GM18870 (cell line): Measurements from ENCODE around the gene SORD.
A peak's percentile ranks its signal among the peaks of the same experiment; 100 is the strongest.

Source experiments
- ATAC-seq: cut with Tn5 transposase; IDR thresholded peaks from one replicate; pipeline ENCODE4 v1.9.1; 2021; ENCODE audit warnings: moderate library complexity; ENCODE audit not compliant: unreplicated experiment

SORD gene

GRCh38 chr15:45114751-45115085 is 91.7 kb downstream of the SORD start:
- ATAC-seq: no peak

- no peak for ATAC-seq
These were observed 92.4 kb downstream of the SORD start for GRCh38 chr15:45115312-45115820.

DNA sequence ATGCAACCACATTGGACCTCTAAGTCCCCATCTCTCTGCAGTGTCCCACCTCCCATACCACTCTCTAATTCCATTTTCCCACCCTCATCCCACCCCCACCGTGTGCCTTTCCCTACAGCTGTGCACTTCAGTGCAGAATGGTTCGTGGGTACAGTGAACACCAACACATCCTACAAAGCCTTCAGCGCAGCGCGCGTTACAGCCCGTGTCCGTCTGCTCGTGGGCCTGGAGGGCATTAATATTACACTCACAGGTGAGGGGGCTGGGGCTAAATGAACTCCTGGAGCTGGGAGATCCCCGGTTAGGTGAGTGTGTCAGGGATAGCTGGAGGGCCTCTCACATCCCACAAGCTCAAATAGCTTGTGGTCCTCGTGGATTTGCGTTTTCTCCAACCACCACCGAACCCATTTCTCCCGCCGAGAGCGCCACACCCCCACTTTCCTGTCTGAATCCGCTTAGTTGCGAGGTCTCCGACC is 93.0 kb downstream of the SORD start:
- ATAC-seq: no peak

GRCh38 chr15:45116482-45117307 is 93.7 kb downstream of the SORD start:
- no peak for ATAC-seq

DNA sequence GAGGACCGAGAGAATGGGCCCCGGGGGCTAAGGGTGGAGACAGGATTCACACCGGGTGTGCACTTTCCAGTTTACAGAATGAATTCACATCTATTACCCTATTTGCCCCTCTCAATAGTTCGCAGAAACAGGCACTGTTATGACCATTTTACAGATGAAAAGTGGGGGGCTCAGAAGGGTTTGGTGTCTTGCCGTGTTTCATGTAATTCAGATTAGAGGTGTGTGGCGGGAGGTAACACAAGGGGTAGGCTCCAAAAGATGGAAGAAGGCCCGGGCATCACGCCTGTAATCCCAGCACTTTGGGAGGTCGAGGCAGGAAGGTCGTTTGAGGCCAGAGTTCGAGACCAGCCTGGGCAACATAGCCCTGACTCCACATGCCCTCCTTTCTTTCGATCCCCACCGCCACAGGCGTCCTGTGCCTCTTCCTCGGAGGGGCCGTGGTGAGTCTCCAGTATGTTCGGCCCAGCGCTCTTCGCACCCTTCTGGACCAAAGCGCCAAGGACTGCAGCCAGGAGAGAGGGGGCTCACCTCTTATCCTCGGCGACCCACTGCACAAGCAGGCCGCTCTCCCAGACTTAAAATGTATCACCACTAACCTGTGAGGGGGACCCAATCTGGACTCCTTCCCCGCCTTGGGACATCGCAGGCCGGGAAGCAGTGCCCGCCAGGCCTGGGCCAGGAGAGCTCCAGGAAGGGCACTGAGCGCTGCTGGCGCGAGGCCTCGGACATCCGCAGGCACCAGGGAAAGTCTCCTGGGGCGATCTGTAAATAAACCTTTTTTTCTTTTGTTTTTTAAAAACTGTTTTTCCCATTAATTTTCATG is 94.5 kb downstream of the SORD start:
- peak; percentile 29 for ATAC-seq

- ATAC-seq: peak; percentile 90
These were observed 95.2 kb downstream of the SORD start for GRCh38 chr15:45118131-45118588.

- ATAC-seq: no peak
These were observed 96.0 kb downstream of the SORD start for GRCh38 chr15:45118996-45119395.

DNA sequence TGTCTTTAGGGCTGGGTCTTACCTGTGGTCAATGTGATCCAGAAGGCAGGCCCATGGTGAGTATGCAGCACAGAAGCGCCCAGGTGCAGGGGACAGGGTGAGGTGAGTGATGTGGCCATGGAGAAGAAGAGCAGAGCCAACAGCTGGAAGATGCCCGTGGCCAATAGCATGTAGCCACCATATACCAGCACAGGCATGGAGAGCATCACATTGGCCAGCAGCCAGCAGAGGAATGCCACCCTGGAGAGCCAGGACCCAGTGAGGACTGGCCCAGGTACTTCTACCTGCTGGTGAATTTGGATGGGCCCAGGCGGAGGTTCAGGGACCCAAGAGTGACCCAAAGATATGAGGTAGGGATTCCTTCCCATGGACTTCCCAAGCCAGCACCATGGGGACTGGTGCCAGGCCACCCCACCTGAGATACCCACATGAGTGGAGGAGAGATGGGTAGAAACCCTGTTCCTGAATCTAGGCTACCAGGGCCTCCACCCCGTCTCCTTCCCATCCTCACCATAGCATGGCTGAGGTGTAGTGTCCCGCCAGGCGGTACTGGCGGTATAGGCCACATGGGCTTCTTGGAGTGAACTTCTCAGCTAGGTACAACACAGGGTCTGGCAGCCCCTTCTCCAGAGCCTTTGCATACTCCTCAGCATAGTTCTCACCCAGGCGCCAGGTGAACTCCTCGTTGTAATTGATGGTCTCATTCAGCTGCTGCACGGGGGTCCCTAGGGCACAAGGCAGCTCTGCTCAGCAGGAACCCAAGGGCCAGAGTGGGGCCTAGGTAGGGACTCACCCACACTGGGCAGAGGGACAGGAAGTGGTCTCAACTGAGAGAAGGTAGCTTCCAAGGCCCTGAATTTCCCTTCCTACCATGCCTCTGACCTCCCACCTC is 97.3 kb downstream of the SORD start:
- no peak for ATAC-seq

DNA sequence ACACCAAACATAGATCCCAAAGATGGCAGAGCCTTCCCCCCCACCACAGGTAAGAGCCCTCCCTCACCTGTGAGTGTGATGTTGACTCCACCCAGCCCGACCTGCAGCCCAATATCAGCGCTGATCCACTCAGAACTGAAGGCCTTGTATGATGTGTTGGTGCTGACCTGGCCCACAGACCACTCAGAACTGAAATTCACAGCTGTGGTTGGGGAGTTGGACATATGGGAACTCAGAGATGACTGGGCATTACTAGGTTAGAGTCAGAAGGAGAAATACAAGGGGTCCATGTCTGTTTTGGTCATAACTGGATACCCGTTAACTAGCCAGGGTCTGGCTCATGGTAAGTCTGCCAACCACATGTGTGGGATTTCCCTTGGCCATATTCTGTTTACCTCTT is 98.0 kb downstream of the SORD start:
- ATAC-seq: no peak

- no peak for ATAC-seq
These were observed 98.9 kb downstream of the SORD start for GRCh38 chr15:45121706-45122417.

GRCh38 chr15:45122719-45123118 is 99.7 kb downstream of the SORD start:
- ATAC-seq: no peak

GRCh38 chr15:45123397-45123796 is 100.4 kb downstream of the SORD start:
- no peak for ATAC-seq

DNA sequence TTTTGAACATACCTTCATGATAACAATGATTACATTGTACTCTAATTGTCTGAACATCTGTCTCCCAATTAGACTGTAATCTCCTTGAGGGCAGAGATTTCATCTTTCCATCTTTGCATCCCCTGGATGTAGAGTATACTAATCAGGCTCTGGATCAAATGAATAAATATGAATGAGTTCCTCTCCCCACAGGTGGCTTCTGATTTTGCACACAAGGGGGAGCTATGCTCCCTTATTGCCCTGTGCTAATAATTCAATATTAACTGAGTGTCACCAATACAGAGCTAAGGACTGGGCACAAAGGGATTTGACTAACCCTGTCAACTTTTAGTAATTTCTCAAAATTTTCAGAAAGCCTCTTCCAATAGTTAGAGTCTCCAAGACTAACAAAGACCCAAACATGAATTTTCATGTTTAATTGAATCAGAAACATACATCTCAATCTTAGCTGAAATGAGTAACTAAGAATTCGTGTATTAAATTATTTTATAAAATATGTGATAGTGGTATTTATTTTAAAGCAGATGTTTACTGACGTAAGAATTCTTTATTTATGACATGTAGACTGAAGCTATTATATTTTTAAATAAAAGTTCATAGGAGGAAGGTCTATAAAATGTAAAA is 103.7 kb downstream of the SORD start:
- no peak for ATAC-seq
